K562 (cell line): ENCODE measurements around the gene CABLES1.

ENCODE experiments used
- ATF1 ChIP-seq, 2 experiments: fragments of 450-650 bp in 1 of 2; IDR thresholded peaks; 2 replicates each; pipeline ENCODE4 v1.6.1; 2016; ENCODE audit warnings: missing compliant biosample characterization in 1 of 2, missing genetic modification characterization in 1 of 2
- MAX ChIP-seq: sonication (generic); formaldehyde crosslinking; IDR thresholded peaks from 2 replicates; pipeline ENCODE4 v1.9.0; 2022; ENCODE audit warnings: mild to moderate bottlenecking, missing genetic modification reagents
- NBN ChIP-seq: fragments of 450-650 bp; IDR thresholded peaks from 2 replicates; pipeline ENCODE4 v1.6.1; 2016; ENCODE audit warnings: low read depth, mild to moderate bottlenecking
- THAP7 ChIP-seq: fragments of 250-450 bp; sonication (Bioruptor Pico); IDR thresholded peaks from 2 replicates; pipeline ENCODE4 v1.5.0; 2021
- TRIM24 ChIP-seq, 2 experiments: fragments of 450-650 bp; IDR thresholded peaks; 2 replicates each; pipeline ENCODE4 v1.6.1; 2016
- YBX1 ChIP-seq: fragments of 450-650 bp; IDR thresholded peaks from 2 replicates; pipeline ENCODE4 v1.7.1; 2016; ENCODE audit warnings: mild to moderate bottlenecking
- ZNF584 ChIP-seq: fragments of 200-800 bp; sonication (Bioruptor generic); IDR thresholded peaks from 2 replicates; pipeline ENCODE4 v1.6.1; 2016; ENCODE audit warnings: low read depth, mild to moderate bottlenecking, missing genetic modification characterization, missing compliant biosample characterization
- TF ChIP-seq, protein P1 (sequence below), 3 experiments: IDR thresholded peaks in 2 of 3; conservative IDR thresholded peaks in 1 of 3; 2 replicates each; pipeline ENCODE4 v1.5.1; 2011 to 2012; ENCODE audit warnings: low read length in 3 of 3, mild to moderate bottlenecking in 3 of 3, control low read depth in 2 of 3, improper control_type of control experiment in 1 of 3, inconsistent platforms in 1 of 3, low read depth in 1 of 3, mixed read lengths in 1 of 3, moderate library complexity in 1 of 3; ENCODE audit not compliant: insufficient read depth in 2 of 3
- TF ChIP-seq, protein P2 (sequence below), 2 experiments: fragments of 450-650 bp; formaldehyde crosslinking in 1 of 2; IDR thresholded peaks; 2 replicates each; pipeline versions ENCODE4 v1.4.0 to v1.6.1; 2014 to 2020; ENCODE audit warnings: mild to moderate bottlenecking in 2 of 2, borderline replicate concordance in 1 of 2, low read depth in 1 of 2

- TF ChIP-seq, protein P1, sequence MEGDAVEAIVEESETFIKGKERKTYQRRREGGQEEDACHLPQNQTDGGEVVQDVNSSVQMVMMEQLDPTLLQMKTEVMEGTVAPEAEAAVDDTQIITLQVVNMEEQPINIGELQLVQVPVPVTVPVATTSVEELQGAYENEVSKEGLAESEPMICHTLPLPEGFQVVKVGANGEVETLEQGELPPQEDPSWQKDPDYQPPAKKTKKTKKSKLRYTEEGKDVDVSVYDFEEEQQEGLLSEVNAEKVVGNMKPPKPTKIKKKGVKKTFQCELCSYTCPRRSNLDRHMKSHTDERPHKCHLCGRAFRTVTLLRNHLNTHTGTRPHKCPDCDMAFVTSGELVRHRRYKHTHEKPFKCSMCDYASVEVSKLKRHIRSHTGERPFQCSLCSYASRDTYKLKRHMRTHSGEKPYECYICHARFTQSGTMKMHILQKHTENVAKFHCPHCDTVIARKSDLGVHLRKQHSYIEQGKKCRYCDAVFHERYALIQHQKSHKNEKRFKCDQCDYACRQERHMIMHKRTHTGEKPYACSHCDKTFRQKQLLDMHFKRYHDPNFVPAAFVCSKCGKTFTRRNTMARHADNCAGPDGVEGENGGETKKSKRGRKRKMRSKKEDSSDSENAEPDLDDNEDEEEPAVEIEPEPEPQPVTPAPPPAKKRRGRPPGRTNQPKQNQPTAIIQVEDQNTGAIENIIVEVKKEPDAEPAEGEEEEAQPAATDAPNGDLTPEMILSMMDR (IDR thresholded peaks at IDR 0.05 in 2 of 3, conservative IDR thresholded peaks at IDR 0.05 in 1 of 3; ENCODE audit: insufficient read depth in 2 of 3, low read depth in 1 of 3, low read length in 3 of 3), result no peak
- TF ChIP-seq ATF1 (CRISPR knock-in tag; IDR thresholded peaks at IDR 0.05) (no peak), ATF1 (tag; IDR thresholded peaks at IDR 0.05) (no peak), TRIM24 (IDR thresholded peaks at IDR 0.05) (no peak), THAP7 (no peak), YBX1 (no peak), MAX (CRISPR knock-in tag) (no peak), NBN (no peak), ZNF584 (CRISPR knock-in tag) (no peak)
- TF ChIP-seq, protein P2, sequence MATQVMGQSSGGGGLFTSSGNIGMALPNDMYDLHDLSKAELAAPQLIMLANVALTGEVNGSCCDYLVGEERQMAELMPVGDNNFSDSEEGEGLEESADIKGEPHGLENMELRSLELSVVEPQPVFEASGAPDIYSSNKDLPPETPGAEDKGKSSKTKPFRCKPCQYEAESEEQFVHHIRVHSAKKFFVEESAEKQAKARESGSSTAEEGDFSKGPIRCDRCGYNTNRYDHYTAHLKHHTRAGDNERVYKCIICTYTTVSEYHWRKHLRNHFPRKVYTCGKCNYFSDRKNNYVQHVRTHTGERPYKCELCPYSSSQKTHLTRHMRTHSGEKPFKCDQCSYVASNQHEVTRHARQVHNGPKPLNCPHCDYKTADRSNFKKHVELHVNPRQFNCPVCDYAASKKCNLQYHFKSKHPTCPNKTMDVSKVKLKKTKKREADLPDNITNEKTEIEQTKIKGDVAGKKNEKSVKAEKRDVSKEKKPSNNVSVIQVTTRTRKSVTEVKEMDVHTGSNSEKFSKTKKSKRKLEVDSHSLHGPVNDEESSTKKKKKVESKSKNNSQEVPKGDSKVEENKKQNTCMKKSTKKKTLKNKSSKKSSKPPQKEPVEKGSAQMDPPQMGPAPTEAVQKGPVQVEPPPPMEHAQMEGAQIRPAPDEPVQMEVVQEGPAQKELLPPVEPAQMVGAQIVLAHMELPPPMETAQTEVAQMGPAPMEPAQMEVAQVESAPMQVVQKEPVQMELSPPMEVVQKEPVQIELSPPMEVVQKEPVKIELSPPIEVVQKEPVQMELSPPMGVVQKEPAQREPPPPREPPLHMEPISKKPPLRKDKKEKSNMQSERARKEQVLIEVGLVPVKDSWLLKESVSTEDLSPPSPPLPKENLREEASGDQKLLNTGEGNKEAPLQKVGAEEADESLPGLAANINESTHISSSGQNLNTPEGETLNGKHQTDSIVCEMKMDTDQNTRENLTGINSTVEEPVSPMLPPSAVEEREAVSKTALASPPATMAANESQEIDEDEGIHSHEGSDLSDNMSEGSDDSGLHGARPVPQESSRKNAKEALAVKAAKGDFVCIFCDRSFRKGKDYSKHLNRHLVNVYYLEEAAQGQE (IDR thresholded peaks at IDR 0.05; ENCODE audit: borderline replicate concordance), result no peak
- TF ChIP-seq, protein P2 (CRISPR knock-in tag; IDR thresholded peaks at IDR 0.05; ENCODE audit: low read depth), result no peak
Observed at GRCh38 chr18:23188068-23188760, 52.9 kb downstream of the CABLES1 start.
